ENCODE measurements around the gene PHF11. TPM values are rescaled to one million over a fixed set of nuclear protein-coding genes. Genes with fewer than 3 reads are reported as not detected.
A peak's percentile ranks its signal among the peaks of the same experiment; 100 is the strongest.

The PHF11 gene
- total RNA-seq, 1 experiment from 2014 or later = 75.2 TPM

DNA sequence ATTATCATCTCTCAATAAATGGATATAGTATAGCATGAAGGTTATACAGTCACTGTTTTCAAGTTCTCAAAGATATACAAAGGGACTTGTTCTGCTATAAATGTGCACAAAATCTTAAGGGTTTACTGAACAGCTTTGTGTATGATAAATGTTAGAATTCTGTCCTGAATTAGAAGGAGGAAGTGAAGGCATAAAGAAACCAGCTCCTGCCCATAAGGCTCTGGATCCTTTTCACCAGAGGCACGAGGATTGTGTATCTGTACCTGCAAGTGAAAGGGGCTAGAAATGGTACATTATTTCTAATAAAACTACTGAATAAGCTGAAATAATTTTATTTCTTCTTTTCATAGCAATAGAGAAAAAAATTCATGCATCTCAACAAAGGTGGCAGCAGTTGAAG, 32.4 kb downstream of the PHF11 start:
- peaks cover 24% of the 10 kb centered on the region; the same call in 1 of the 2 replicates for H3K36me3 ChIP-seq (ENCODE audit: insufficient read depth, low read length)

DNA sequence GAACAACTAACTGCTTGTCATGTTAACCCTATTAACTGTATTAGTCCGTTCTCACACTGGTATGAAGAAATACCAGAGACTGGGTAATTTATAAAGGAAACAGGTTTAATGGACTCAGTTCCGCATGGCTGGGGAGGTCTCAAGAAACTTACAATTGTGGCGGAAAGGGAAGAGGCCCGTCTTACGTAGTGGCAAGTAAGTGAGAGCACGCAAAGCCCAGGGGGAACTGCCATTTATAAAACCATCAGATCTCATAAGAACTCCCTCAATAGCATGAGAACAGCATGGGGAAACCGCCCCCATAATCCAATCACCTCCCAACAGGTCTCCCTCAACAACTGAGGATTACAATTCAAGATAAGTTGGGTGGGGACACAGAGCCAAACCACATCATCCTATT, 34.7 kb downstream of the PHF11 start:
- peaks cover 9% of the 10 kb centered on the region; the same call in 1 of the 2 replicates for H3K79me2 ChIP-seq (ENCODE audit: low read length)
- peaks cover 54% of the 10 kb centered on the region for H3K4me1 ChIP-seq (ENCODE audit: low read length)
- peak overlapping the region; percentile 77 for H3K27ac ChIP-seq (ENCODE audit: low read length)
- H3K9me3 ChIP-seq (ENCODE audit: low read length) = no peaks in the 10 kb centered on the region
- peak overlapping the region; percentile 16; the same call in 1 of the 2 replicates for H3K9ac ChIP-seq (ENCODE audit: low read length)
- peaks cover 24% of the 10 kb centered on the region; the same call in 1 of the 2 replicates for H3K36me3 ChIP-seq (ENCODE audit: insufficient read depth, low read length)
- no peaks in the 10 kb centered on the region for H4K20me1 ChIP-seq (ENCODE audit: insufficient read depth, low read depth, low read length)
- H3K9me2 ChIP-seq (replicated peaks; ENCODE audit: insufficient read depth, low read length) = no peaks in the 10 kb centered on the region
- peak overlapping the region; percentile 35 for H3K4me2 ChIP-seq (ENCODE audit: low read depth, low read length, poor library complexity, severe bottlenecking)
- H3K27me3 ChIP-seq (ENCODE audit: low read length) = no peaks in the 10 kb centered on the region
- no peak overlapping the region for H2AFZ ChIP-seq (ENCODE audit: low read length)
- peak; percentile 61 for DNase-seq
- H3K4me3 ChIP-seq (ENCODE audit: low read length) = no peak overlapping the region

More for the DNA sequence above, 32.4 kb downstream of the PHF11 start:
- no peaks in the 10 kb centered on the region for H4K20me1 ChIP-seq (ENCODE audit: insufficient read depth, low read depth, low read length)
- no peaks in the 10 kb centered on the region for H3K27me3 ChIP-seq (ENCODE audit: low read length)
- no peak overlapping the region for H3K4me3 ChIP-seq (ENCODE audit: low read length)
- peak overlapping the region; percentile 70 for H3K27ac ChIP-seq (ENCODE audit: low read length)
- H3K79me2 ChIP-seq (ENCODE audit: low read length) = 0 out of 2 replicates have a peak, but pooled peaks cover 7% of the 10 kb centered on the region
- H3K4me2 ChIP-seq (ENCODE audit: low read depth, low read length, poor library complexity, severe bottlenecking) = peak overlapping the region; percentile 5
- H2AFZ ChIP-seq (ENCODE audit: low read length) = no peak overlapping the region
- H3K9me2 ChIP-seq (replicated peaks; ENCODE audit: insufficient read depth, low read length) = no peaks in the 10 kb centered on the region
- no peak overlapping the region for H3K9ac ChIP-seq (ENCODE audit: low read length)
- H3K4me1 ChIP-seq (ENCODE audit: low read length) = peaks cover 41% of the 10 kb centered on the region
- no peaks in the 10 kb centered on the region for H3K9me3 ChIP-seq (ENCODE audit: low read length)
- DNase-seq = no peak

DNA sequence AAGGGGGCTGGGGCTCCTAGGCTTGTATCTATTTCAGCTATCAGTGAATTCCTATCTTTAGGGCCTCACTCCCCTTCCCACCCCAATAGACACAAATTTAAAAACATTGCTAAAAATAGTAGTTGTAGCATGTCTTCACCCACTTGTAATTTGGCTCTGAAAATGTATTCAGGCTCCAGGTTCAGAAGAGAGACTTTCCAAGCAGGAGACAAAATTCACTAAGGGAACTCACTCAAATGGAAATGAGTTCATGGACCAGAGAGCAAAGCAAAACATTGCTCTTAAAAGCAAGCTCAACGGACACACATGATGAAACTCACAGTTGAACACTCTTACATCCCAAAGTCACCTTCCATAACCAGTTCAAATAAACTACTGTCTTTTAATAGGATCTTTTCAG, 36.8 kb downstream of the PHF11 start:
- Histone ChIP-seq H3K79me2 (ENCODE audit: low read length) (peaks cover 10% of the 10 kb centered on the region; the same call in 1 of the 2 replicates), H4K20me1 (ENCODE audit: insufficient read depth, low read depth, low read length) (no peaks in the 10 kb centered on the region), H3K9me2 (replicated peaks; ENCODE audit: insufficient read depth, low read length) (no peaks in the 10 kb centered on the region), H3K27ac (ENCODE audit: low read length) (peak overlapping the region; percentile 82), H3K9ac (ENCODE audit: low read length) (no peak overlapping the region), H3K4me2 (ENCODE audit: low read depth, low read length, poor library complexity, severe bottlenecking) (peak overlapping the region; percentile 53), H3K36me3 (ENCODE audit: insufficient read depth, low read length) (peaks cover 24% of the 10 kb centered on the region; the same call in 1 of the 2 replicates), H3K4me3 (ENCODE audit: low read length) (no peak overlapping the region), H2AFZ (ENCODE audit: low read length) (no peak overlapping the region), H3K4me1 (ENCODE audit: low read length) (peaks cover 65% of the 10 kb centered on the region), H3K27me3 (ENCODE audit: low read length) (no peaks in the 10 kb centered on the region), H3K9me3 (ENCODE audit: low read length) (no peaks in the 10 kb centered on the region)
- no peak for DNase-seq

DNA sequence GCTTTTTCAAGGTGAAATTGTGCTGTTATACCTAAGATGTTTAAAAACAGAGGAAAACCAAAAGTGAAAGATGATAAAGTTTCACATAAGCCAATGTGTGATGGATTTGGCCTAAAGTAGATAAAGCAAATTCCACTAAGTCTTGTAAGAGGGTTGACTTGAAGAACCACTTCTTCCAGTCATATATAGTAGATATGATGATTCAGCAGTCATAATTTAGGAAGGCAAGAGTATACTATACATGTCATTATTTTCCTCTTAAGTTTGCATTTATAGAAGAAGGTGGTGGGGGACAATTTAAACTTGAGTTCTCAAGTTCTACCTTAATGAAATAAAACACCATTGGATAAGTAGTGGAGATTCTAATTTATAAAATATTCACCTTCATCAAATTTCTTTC, 37.3 kb downstream of the PHF11 start:
- no peak overlapping the region for H3K9ac ChIP-seq (ENCODE audit: low read length)
- H3K4me2 ChIP-seq (ENCODE audit: low read depth, low read length, poor library complexity, severe bottlenecking) = peak overlapping the region; percentile 53
- no peaks in the 10 kb centered on the region for H3K9me2 ChIP-seq (replicated peaks; ENCODE audit: insufficient read depth, low read length)
- H3K36me3 ChIP-seq (ENCODE audit: insufficient read depth, low read length) = peaks cover 24% of the 10 kb centered on the region; the same call in 1 of the 2 replicates
- H3K27ac ChIP-seq (ENCODE audit: low read length) = peak overlapping the region; percentile 82
- H2AFZ ChIP-seq (ENCODE audit: low read length) = no peak overlapping the region
- 0 out of 2 replicates have a peak overlapping the region, but pooled peaks have one; percentile 10 for H3K4me3 ChIP-seq (ENCODE audit: low read length)
- peaks cover 61% of the 10 kb centered on the region for H3K4me1 ChIP-seq (ENCODE audit: low read length)
- H3K27me3 ChIP-seq (ENCODE audit: low read length) = no peaks in the 10 kb centered on the region
- H3K79me2 ChIP-seq (ENCODE audit: low read length) = peaks cover 10% of the 10 kb centered on the region; the same call in 1 of the 2 replicates
- DNase-seq = no peak
- H3K9me3 ChIP-seq (ENCODE audit: low read length) = no peaks in the 10 kb centered on the region
- H4K20me1 ChIP-seq (ENCODE audit: insufficient read depth, low read depth, low read length) = no peaks in the 10 kb centered on the region

DNA sequence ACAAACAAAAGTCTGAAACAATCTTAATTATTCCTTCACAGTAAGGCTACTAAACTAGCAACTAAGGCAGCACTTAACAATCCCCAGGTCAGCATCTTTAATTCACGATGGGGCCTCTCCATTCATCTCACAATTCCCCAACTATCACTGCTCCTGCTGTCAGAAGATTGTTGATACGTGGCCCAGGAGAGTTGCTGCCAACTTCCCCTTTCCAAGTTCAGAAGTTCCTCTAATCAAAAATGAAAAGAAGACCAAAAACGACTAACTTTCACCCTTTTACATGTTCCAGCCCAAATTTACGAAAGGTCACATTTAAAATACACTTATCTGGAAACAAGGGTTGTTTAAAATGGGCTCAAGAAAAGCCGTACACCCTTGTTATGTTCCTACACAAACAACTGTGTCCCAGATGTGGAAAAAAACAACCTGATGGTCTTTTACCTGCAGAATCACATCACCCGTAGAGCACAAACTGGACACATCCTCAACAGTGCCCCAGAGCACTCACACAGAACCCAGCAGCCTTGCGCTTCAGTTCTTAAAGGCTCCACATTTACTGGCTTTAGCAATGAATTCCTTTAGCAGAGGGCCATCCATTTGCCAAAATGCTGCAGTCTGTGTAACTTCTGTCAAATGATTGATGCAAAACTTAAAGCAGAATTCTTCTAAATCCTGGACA, 38.0 kb downstream of the PHF11 start:
- Histone ChIP-seq H3K4me2 (ENCODE audit: low read depth, low read length, poor library complexity, severe bottlenecking) (peak overlapping the region; percentile 53), H3K9ac (ENCODE audit: low read length) (peak overlapping the region; percentile 40), H3K4me1 (ENCODE audit: low read length) (peaks cover 54% of the 10 kb centered on the region), H3K27me3 (ENCODE audit: low read length) (no peaks in the 10 kb centered on the region), H3K36me3 (ENCODE audit: insufficient read depth, low read length) (peaks cover 22% of the 10 kb centered on the region; the same call in 1 of the 2 replicates), H3K9me2 (replicated peaks; ENCODE audit: insufficient read depth, low read length) (no peaks in the 10 kb centered on the region), H3K4me3 (ENCODE audit: low read length) (peak overlapping the region; percentile 10), H3K79me2 (ENCODE audit: low read length) (peaks cover 10% of the 10 kb centered on the region; the same call in 1 of the 2 replicates), H3K27ac (ENCODE audit: low read length) (peak overlapping the region; percentile 82), H3K9me3 (ENCODE audit: low read length) (no peaks in the 10 kb centered on the region), H2AFZ (ENCODE audit: low read length) (0 out of 2 replicates have a peak overlapping the region, but pooled peaks have one; percentile 17), H4K20me1 (ENCODE audit: insufficient read depth, low read depth, low read length) (no peaks in the 10 kb centered on the region)
- DNase-seq = peak; percentile 69

DNA sequence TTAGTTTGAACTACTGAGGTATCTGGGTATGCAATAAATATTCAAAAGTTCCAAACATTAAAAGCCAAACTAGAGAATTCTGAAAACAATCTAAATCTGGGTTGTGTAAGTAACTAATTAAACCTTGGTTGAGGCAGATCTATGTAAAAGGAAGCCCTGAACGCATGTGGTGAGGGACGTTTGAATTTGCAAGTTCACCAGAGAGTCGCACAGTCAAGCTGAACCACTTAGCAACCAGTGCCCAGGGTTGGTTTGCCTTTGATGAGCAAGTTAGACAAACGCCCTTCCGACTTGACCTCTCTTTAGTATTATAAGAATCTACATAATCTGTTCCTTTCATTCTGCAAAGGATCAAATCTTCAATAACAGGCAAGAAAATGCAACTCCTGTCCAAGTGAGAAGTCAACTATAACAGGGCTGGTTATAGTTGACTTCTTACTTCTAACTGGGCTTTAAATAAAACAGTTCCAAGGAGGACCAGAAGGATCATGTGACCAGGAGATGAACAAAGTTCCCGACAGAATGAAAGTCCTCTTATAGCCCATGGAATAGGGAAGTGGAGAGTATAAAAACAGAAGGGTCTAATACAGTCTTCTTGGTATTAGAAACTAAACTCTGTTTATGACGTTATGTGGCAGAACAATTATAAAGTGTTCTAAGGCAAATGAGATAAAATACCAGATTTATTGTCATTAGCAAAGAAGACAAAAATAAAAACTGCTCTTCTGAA, 40.6 kb downstream of the PHF11 start:
- Histone ChIP-seq H3K4me1 (ENCODE audit: low read length) (peaks cover 57% of the 10 kb centered on the region), H3K79me2 (ENCODE audit: low read length) (peaks cover 10% of the 10 kb centered on the region; the same call in 1 of the 2 replicates), H4K20me1 (ENCODE audit: insufficient read depth, low read depth, low read length) (no peaks in the 10 kb centered on the region), H3K4me3 (ENCODE audit: low read length) (0 out of 2 replicates have a peak overlapping the region, but pooled peaks have one; percentile 15), H3K27me3 (ENCODE audit: low read length) (no peaks in the 10 kb centered on the region), H3K36me3 (ENCODE audit: insufficient read depth, low read length) (peaks cover 32% of the 10 kb centered on the region; the same call in 1 of the 2 replicates), H3K4me2 (ENCODE audit: low read depth, low read length, poor library complexity, severe bottlenecking) (peak overlapping the region; percentile 40), H3K9me3 (ENCODE audit: low read length) (no peaks in the 10 kb centered on the region), H3K27ac (ENCODE audit: low read length) (peak overlapping the region; percentile 83), H3K9me2 (replicated peaks; ENCODE audit: insufficient read depth, low read length) (no peaks in the 10 kb centered on the region), H3K9ac (ENCODE audit: low read length) (peak overlapping the region; percentile 43), H2AFZ (ENCODE audit: low read length) (peak overlapping the region; percentile 23; the same call in 1 of the 2 replicates)
- DNase-seq = peak; percentile 76

DNA sequence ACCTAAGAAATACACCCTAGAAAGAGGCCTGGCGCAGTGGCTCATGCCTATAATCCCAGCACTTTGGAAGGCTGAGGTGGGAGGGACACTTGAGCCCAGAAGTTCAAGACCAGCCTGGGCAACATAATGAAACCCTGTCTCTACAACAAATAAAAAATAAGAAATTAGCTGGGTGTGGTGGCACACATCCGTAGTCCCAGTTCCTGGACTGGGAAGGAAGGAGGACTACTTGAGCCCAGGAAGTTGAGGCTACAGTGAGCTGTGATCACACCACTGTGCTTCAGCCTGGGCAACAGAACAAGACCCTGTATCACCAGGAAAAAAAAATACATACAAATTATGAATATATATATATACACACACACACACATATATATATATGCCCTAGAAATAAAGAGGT, 42.7 kb downstream of the PHF11 start:
- no peak overlapping the region for H3K4me2 ChIP-seq (ENCODE audit: low read depth, low read length, poor library complexity, severe bottlenecking)
- H3K79me2 ChIP-seq (ENCODE audit: low read length) = peaks cover 3% of the 10 kb centered on the region; the same call in 1 of the 2 replicates
- no peak overlapping the region for H3K9ac ChIP-seq (ENCODE audit: low read length)
- no peaks in the 10 kb centered on the region for H3K9me2 ChIP-seq (replicated peaks; ENCODE audit: insufficient read depth, low read length)
- H2AFZ ChIP-seq (ENCODE audit: low read length) = no peak overlapping the region
- no peaks in the 10 kb centered on the region for H3K9me3 ChIP-seq (ENCODE audit: low read length)
- no peaks in the 10 kb centered on the region for H3K27me3 ChIP-seq (ENCODE audit: low read length)
- H3K4me3 ChIP-seq (ENCODE audit: low read length) = no peak overlapping the region
- no peaks in the 10 kb centered on the region for H4K20me1 ChIP-seq (ENCODE audit: insufficient read depth, low read depth, low read length)
- DNase-seq = no peak
- H3K36me3 ChIP-seq (ENCODE audit: insufficient read depth, low read length) = peaks cover 37% of the 10 kb centered on the region; the same call in 1 of the 2 replicates
- H3K27ac ChIP-seq (ENCODE audit: low read length) = no peak overlapping the region
- H3K4me1 ChIP-seq (ENCODE audit: low read length) = peaks cover 44% of the 10 kb centered on the region

DNA sequence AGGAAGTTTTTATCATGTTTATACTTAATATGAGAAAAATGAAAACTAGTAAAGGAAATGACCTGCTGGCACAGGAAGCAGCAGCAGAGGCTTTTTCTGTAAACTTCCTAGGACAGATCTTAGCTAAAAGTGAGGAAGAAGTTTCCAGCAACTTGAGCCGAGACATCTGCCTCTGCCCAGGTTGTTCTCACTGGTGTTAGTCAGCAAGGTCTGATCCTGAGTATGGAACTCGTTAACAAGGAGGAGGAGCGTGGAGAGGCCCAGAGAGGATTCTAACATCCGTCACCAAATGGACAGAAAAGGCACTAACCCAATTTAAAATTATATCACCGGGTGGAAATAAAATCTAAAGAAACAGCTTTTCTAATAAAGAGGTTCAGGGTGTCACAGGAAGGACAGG, 43.6 kb downstream of the PHF11 start:
- Histone ChIP-seq H4K20me1 (ENCODE audit: insufficient read depth, low read depth, low read length) (no peaks in the 10 kb centered on the region), H3K4me2 (ENCODE audit: low read depth, low read length, poor library complexity, severe bottlenecking) (no peak overlapping the region), H3K36me3 (ENCODE audit: insufficient read depth, low read length) (peaks cover 40% of the 10 kb centered on the region; the same call in 1 of the 2 replicates), H3K4me3 (ENCODE audit: low read length) (no peak overlapping the region), H3K27me3 (ENCODE audit: low read length) (no peaks in the 10 kb centered on the region), H3K4me1 (ENCODE audit: low read length) (peaks cover 35% of the 10 kb centered on the region), H3K9me3 (ENCODE audit: low read length) (no peaks in the 10 kb centered on the region), H3K27ac (ENCODE audit: low read length) (peak overlapping the region; percentile 71), H2AFZ (ENCODE audit: low read length) (no peak overlapping the region), H3K9ac (ENCODE audit: low read length) (no peak overlapping the region), H3K79me2 (ENCODE audit: low read length) (peaks cover 3% of the 10 kb centered on the region; the same call in 1 of the 2 replicates), H3K9me2 (replicated peaks; ENCODE audit: insufficient read depth, low read length) (no peaks in the 10 kb centered on the region)
- no peak for DNase-seq
